Measurements from ENCODE around the gene SRR.

GRCh38 chr17:2363318-2363717 lies 59.6 kb downstream of the SRR start:
- TF ChIP-seq CTCF (IDR thresholded peaks at IDR 0.05; ENCODE audit: borderline replicate concordance, extremely low read depth, low read length, poor library complexity, severe bottlenecking) (no peak), EZH2 (IDR thresholded peaks at IDR 0.05; ENCODE audit: borderline replicate concordance, low read depth, low read length, severe bottlenecking) (no peak)

All from DND-41 (cell line).